NB4 (cell line): ENCODE data around the gene SEMA5A.

Experiments
- DNase-seq: peaks from one replicate; pipeline ENCODE4 v3.0.0; 2010; ENCODE audit warnings: low read depth
- H3K4me3 ChIP-seq: one replicate; pipeline ENCODE4 v1.5.1; 2011; ENCODE audit warnings: mild to moderate bottlenecking, low read depth, low read length, moderate library complexity
- MYC ChIP-seq: IDR thresholded peaks from 2 replicates; pipeline ENCODE4 v1.6.1; 2011; ENCODE audit warnings: low read depth, low read length
- POLR2A ChIP-seq: IDR thresholded peaks from 2 replicates; pipeline ENCODE4 v1.6.1; 2011; ENCODE audit warnings: mild to moderate bottlenecking; ENCODE audit not compliant: insufficient read length; ENCODE audit errors: extremely low read depth
- TF ChIP-seq, protein P1 (sequence below): IDR thresholded peaks from 2 replicates; pipeline ENCODE4 v1.6.1; 2011; ENCODE audit warnings: low read depth, low read length
- TF ChIP-seq, protein P2 (sequence below): IDR thresholded peaks from one replicate; pipeline ENCODE4 v1.5.1; 2012; ENCODE audit warnings: low read depth, low read length

The SEMA5A gene

DNA sequence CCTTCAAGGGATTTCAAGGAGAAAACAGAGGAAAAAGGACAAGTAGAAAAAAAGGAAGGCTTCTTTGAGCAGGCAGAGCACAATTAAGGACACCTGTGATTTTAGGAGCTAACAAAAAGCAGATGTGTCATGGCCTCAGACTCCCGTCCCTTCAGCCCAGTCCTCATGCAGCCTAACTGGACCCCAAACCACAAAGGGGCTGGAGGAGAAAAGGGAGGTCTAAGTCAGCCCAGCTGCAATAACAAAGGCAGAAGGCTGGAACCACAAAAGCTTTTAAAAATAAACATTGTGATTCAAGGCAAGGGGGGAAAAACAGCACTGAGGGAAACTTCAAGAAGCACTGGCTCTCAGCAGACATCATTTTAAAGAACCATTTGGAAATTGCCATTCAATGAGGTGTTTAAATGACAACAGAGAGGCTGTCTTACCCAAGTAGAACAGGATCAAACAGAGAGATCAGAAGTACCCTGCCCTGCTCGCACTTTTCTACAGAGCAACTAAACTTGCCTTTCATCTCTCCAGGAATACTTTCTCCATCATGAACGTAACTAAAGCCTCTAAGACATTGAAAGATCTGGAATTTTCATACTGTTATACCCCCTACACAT, 89.3 kb downstream of the SEMA5A start:
- no peak overlapping the region for H3K4me3 ChIP-seq
- TF ChIP-seq POLR2A (no peak), MYC (no peak)
- TF ChIP-seq, protein P1, sequence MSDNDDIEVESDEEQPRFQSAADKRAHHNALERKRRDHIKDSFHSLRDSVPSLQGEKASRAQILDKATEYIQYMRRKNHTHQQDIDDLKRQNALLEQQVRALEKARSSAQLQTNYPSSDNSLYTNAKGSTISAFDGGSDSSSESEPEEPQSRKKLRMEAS, result no peak
- TF ChIP-seq, protein P2, sequence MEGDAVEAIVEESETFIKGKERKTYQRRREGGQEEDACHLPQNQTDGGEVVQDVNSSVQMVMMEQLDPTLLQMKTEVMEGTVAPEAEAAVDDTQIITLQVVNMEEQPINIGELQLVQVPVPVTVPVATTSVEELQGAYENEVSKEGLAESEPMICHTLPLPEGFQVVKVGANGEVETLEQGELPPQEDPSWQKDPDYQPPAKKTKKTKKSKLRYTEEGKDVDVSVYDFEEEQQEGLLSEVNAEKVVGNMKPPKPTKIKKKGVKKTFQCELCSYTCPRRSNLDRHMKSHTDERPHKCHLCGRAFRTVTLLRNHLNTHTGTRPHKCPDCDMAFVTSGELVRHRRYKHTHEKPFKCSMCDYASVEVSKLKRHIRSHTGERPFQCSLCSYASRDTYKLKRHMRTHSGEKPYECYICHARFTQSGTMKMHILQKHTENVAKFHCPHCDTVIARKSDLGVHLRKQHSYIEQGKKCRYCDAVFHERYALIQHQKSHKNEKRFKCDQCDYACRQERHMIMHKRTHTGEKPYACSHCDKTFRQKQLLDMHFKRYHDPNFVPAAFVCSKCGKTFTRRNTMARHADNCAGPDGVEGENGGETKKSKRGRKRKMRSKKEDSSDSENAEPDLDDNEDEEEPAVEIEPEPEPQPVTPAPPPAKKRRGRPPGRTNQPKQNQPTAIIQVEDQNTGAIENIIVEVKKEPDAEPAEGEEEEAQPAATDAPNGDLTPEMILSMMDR, result no peak
- no peak for DNase-seq

DNA sequence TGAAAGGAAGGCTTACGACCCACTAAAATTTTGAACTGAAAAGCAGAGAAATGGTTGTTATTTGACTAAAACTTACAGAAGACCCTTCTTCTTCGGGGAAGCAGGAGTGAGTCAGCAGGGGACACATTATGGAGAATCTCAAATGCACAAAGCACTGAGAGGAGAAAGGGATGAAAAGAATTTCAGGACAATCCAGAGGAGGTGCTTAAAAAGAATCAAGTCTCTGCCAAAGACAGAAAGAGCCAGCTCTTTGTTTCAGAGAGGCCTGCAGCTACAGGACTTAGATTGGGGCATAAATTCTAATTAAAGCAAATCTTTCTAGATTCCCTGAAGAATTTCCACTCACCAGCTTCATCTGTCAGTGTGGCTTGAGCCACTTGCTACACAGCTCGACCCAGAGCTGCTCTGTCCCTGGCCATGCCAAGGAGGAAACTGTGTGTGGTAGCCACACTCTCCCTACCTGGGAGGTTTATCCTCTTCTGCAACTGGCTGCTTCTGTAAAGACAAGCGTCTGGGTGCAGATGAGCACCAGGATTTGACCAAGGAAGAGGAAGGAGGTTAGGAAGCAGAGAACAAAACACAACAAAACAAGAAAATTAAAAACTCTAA, 89.9 kb downstream of the SEMA5A start:
- H3K4me3 ChIP-seq, result no peak overlapping the region
- TF ChIP-seq POLR2A (no peak), MYC (no peak)
- TF ChIP-seq, protein P2, result no peak
- TF ChIP-seq, protein P1, result no peak
- DNase-seq, result no peak

- TF ChIP-seq, protein P1, result no peak
- TF ChIP-seq MYC, result no peak
- TF ChIP-seq, protein P2, result no peak
These were observed 91.4 kb downstream of the SEMA5A start for GRCh38 chr5:9454491-9454890.

GRCh38 chr5:9454012-9454481, 91.8 kb downstream of the SEMA5A start:
- TF ChIP-seq, protein P1, result peak; percentile 41; the same call in 1 of the 2 replicates
- TF ChIP-seq, protein P2, result no peak
- no peak for DNase-seq
- H3K4me3 ChIP-seq, result no peak overlapping the region

More at GRCh38 chr5:9454491-9454890, 91.4 kb downstream of the SEMA5A start:
- no peak for DNase-seq
- no peak overlapping the region for H3K4me3 ChIP-seq

GRCh38 chr5:9453480-9454011, 92.3 kb downstream of the SEMA5A start:
- no peak for DNase-seq
- no peak overlapping the region for H3K4me3 ChIP-seq
- TF ChIP-seq, protein P2, result no peak
- TF ChIP-seq MYC (no peak), POLR2A (no peak)
- TF ChIP-seq, protein P1, result no peak
